ENCODE measurements around the gene ULBP1. TPM values are rescaled to one million over a fixed set of nuclear protein-coding genes. Genes with fewer than 3 reads are reported as not detected.

ULBP1 gene
- total and polyA plus RNA-seq, 3 donors from 2014 or later, result 2.3 to 5.9 (median 4.7) TPM

- no peak for DNase-seq
- Histone ChIP-seq H3K36me3 (ENCODE audit: low read depth, missing control alignments) (no peaks in the 10 kb centered on the region), H3K4me3 (peak overlapping the region; percentile 25 to 45), H3K27me3 (peaks cover 7% of the 10 kb centered on the region), H3K4me1 (peaks cover 10% of the 10 kb centered on the region), H3K27ac (no peak overlapping the region), H3K9me3 (no peaks in the 10 kb centered on the region)
- intact Hi-C loops (cut with DNase I; ENCODE audit: low total_unique reads), result no loop called here
- TF ChIP-seq CTCF (IDR thresholded peaks at IDR 0.05) (no peak), POLR2A (IDR thresholded peaks at IDR 0.05) (no peak)
- WGBS, 2 donors, result 2 to 3% methylated on average over 35 to 58 of the region's 58 CpGs
These were observed 25.0 kb upstream of the ULBP1 start for GRCh38 chr6:149938571-149939355.

GRCh38 chr6:149939356-149939648, 24.4 kb upstream of the ULBP1 start:
- Histone ChIP-seq H3K4me1 (peaks cover 10% of the 10 kb centered on the region), H3K4me3 (no peak overlapping the region), H3K27me3 (peaks cover 7% of the 10 kb centered on the region), H3K9me3 (no peaks in the 10 kb centered on the region), H3K36me3 (ENCODE audit: low read depth, missing control alignments) (no peaks in the 10 kb centered on the region), H3K27ac (no peak overlapping the region)
- DNase-seq, result no peak
- 31 to 35% methylated on average over 5 of the region's 5 CpGs for WGBS, 2 donors
- TF ChIP-seq POLR2A (IDR thresholded peaks at IDR 0.05), result no peak
- no peak for TF ChIP-seq CTCF (IDR thresholded peaks at IDR 0.05)
- intact Hi-C loops (cut with DNase I; ENCODE audit: low total_unique reads), result no loop called here

- H3K4me3 ChIP-seq, result no peak overlapping the region
- H3K27me3 ChIP-seq, result peaks cover 7% of the 10 kb centered on the region
- intact Hi-C loops (cut with DNase I; ENCODE audit: low total_unique reads), result loop anchor here (5.0 kb wide), 1 partner anchor 77 kb away; no protein-coding TSS in a partner anchor
- H3K36me3 ChIP-seq (ENCODE audit: low read depth, missing control alignments), result no peaks in the 10 kb centered on the region
- peaks cover 10% of the 10 kb centered on the region for H3K4me1 ChIP-seq
- WGBS, 2 donors, result 26 to 31% methylated on average over 6 of the region's 6 CpGs
- DNase-seq, result no peak
- no peaks in the 10 kb centered on the region for H3K9me3 ChIP-seq
- H3K27ac ChIP-seq, result no peak overlapping the region
- TF ChIP-seq CTCF (IDR thresholded peaks at IDR 0.05) (no peak), POLR2A (IDR thresholded peaks at IDR 0.05) (no peak)
These were observed 23.7 kb upstream of the ULBP1 start for GRCh38 chr6:149939909-149940671.

GRCh38 chr6:149940672-149940982, 23.1 kb upstream of the ULBP1 start:
- no peak for DNase-seq
- H3K27me3 ChIP-seq, result peaks cover 7% of the 10 kb centered on the region
- 48 to 55% methylated on average over 4 to 6 of the region's 6 CpGs for WGBS, 2 donors

More at GRCh38 chr6:149940672-149940982, 23.1 kb upstream of the ULBP1 start:
- Histone ChIP-seq H3K4me1 (peaks cover 10% of the 10 kb centered on the region), H3K36me3 (ENCODE audit: low read depth, missing control alignments) (no peaks in the 10 kb centered on the region), H3K27ac (no peak overlapping the region), H3K9me3 (no peaks in the 10 kb centered on the region), H3K4me3 (no peak overlapping the region)
- no peak for TF ChIP-seq CTCF (IDR thresholded peaks at IDR 0.05)
- TF ChIP-seq POLR2A (IDR thresholded peaks at IDR 0.05), result no peak
- intact Hi-C loops (cut with DNase I; ENCODE audit: low total_unique reads), result loop anchor here (5.0 kb wide), 1 partner anchor 77 kb away; no protein-coding TSS in a partner anchor

Measured in testis (tissue), 3 donors.